ENCODE results near the gene IFIH1.

IFIH1 gene

DNA sequence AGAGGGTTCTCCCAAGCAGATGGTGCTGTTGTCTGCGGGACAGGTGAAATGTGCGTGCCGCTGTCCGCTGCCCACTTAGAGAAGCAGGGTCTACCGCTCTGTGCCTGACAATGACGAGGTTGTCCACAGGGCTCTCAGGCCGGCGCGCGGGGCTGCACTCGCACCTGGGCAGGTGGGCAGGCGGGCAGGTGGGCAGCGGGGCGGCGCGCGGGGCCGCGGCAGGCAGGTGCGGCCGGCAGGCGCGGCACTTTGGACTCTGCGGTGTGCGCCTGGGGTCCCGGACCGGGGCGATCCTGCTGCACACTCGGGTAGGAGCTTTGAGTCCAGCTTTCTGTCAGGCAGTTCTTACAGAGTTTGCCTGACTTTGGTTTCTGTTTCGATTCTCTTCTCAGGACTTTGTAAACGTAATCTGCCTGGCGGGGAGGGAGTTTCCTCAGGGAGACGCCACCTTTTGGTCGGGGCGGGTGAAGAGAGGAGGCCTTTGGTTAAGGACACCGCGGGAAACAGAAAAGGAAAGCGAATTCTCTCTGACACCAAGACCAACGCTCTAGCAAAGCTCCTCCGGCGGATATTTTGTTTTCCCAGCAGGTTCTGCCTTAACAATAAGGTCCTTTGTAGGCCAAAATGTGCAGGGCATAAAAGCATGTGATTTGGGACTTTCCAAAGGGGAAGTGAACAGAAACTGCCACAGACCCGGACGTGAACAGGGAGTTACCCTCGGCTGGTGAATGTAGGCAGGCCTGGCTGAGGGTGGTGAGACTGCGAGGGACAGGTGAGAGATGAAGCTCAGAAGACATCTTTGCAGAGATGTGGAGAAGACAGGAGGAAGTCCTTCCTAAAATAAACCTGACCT is at the start of gene IFIH1:
IFIH1 (minus strand) TSS at position 357 of the 853 bp plus-strand sequence. CDS start 377 bp downstream, outside the sequence.
- DNase-seq, result peak; percentile 93

DNA sequence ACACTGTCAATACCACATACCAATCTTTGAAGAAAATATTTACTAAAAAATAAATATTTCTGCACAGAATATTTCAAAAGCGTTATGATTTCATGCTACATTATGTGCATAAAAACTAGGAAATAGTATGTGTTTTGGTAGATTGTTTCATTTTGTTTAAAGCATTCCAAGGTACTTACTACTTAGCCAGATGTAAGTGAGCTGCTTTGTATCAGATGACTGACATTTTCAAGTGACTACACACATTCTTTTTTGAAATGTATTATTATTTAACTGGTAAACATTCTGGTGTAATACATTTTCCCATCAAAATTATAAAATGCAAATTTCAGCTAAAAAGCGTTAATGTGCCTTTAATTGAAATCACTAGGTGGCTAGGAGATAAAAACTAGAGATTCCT is 46.9 kb upstream of the IFIH1 start:
- DNase-seq, result no peak

DNA sequence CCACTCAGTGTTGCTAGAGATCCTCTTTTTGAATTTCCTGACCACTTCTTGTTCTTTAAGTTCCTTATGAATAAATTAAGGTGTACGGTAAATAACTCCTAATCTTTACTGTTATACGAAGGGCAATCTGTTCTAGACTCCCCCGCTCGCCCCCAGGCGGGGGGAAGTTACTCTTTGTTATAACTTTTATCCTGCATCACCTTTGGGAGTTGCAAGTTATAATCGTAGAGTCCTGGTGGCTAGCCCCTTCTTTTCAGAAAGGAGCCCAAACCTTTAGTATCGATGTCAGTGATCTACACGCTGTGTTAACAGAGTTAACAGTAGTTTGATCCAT is 26.1 kb upstream of the IFIH1 start:
- DNase-seq, result no peak

GRCh38 chr2:162343824-162344616 is 25.5 kb upstream of the IFIH1 start, which contains the start of gene GCA:
Gene GCA (plus strand): TSS chr2:162344132. CDS start chr2:162344249, 117 bp downstream.
- DNase-seq, result peak; percentile 96

- DNase-seq, result no peak
Observed at GRCh38 chr2:162343492-162343823, 25.0 kb upstream of the IFIH1 start.

- no peak for DNase-seq
Observed at GRCh38 chr2:162342841-162343240, 24.4 kb upstream of the IFIH1 start.

DNA sequence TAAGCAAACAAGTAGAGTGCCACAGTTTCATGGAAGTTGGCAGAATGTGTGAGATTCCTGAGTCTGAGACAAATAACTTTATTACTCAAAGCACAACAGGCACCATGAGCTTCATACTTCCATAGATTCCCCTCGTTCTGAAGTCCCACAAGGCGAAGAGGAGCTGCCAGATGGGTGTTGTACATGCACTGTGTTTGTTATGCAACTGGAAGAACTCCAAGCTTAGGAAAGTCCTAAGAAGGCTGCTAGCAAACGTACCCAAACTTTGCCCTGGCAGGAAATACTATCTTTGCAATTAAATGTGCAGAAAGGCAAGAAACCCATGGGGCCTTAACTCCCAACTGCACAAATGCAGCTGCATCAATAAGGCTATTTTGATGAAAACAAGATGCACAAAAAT is 23.8 kb upstream of the IFIH1 start:
- DNase-seq, result no peak

GRCh38 chr2:162340822-162341221 is 22.3 kb upstream of the IFIH1 start:
- no peak for DNase-seq

GRCh38 chr2:162337868-162338267 is 19.4 kb upstream of the IFIH1 start:
- no peak for DNase-seq

DNA sequence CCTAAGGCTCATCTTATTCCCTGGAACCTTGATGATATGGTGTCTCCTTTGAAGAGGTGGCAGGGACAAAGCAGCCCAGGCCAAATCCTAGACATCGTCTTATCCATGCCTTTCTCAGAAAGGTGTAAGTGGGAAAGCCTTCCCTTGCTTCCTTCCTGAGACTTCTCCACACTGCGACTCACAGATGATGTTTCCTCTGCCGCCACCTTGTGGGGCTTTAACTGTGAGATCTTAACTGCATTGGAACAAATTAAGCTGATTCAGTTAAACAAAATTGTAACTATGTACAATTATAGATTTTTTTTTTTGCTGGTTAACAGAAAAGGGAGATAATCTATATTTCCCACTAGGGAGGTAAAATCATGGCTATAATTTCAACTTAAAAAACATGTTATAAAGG is 15.5 kb upstream of the IFIH1 start:
- DNase-seq, result peak; percentile 42

DNA sequence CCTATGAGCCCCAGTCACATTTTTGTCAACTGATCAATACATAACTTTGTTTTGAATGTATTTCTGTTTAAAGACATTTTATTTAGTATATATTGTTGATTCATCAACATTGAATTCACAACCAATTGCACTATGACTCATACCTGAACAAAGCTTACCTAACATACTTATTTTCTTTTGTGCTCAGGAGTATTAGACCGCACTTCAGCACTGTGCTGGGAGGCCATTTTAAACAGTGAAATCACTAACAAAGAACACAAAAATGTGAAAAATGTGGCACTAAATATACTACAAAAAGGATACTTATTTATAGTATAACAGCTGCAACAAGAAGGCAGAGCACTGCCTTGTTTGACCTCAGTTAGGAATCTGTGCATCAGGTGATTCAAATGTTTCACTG is 12.4 kb upstream of the IFIH1 start:
- DNase-seq, result no peak

DNA sequence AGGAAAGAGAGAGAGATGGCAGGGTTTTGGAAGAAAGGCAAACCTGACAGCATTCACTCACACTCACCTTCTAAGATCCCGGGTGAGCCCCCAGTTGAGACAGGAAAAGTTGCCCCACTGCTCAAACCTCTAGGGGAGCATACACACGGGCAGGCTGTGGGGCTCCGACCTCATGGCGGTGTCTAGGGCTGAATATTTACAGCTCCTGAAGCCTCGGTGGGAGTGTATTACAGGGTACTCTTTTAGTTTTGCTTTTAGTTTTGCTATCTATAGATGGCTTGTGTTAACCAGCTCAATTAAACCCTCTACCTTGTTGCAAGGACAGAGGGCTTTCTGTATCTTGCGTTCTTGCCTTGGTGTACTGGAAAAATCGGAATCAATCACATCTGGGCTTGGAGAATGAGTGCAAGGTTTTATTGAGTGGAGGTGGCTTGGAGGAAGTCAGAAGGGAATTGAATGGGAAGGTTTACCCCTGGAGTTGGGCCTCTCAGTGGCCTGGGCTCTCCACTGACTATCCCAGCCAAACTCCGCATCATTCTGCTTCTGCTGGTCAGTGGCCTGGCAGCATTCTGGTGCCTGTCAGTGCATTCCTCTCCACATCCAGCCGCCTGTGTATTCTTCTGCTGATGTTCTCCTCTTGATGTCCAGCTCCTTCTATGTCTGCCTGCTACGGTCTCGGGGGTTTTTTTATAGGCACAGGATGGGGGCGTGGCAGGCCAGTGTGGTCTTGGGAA is 10.1 kb upstream of the IFIH1 start:
- DNase-seq, result no peak

DNA sequence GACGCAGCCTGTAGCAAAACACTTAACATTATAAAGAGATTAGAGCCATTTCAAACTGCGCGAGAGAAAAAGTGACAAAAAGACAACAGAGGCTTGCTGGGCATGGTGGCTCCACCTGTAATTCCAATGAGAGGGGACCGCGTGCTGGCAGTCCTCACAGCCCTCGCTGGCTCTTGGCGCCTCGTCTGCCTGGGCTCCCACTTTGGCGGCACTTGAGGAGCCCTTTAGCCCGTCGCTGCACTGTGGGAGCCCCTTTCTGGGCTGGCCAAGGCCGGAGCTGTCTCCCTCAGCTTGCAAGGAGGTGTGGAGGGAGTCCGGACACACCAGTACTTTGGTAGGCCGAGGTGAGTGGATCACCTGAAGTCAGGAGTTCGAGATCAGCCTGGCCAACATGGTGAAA is 9.3 kb upstream of the IFIH1 start:
- no peak for DNase-seq

DNA sequence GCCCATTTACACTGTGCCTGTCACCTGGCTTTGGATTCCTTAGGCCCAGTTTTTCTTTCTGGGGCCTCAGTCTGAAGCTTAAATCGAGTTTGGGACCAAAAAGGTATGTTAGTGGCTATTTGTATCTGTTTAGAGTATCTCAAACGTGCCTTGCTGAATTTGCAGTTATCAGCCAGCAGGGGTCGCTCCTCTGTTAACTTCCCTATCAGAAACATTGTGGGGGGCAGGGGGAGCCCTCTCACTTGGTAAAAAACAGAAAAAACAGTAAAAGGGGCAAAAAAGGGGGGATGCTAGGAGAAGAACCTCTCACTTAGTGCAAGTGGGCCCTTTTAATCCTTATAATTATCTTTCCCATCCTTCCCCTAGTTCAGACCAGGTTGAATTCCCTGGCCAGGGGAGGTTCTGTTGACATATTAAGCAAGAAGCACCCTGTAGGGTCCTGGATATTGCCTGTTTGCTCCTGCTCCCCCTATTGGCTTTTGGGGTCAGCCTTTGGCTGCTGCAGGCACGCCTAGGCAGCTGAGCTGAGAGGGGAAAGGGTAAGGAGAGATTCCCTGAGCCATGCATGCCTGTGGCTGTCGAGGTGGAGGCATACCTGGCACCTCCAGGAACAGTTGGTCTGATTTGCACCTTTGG is 8.8 kb upstream of the IFIH1 start:
- peak; percentile 50 for DNase-seq

DNA sequence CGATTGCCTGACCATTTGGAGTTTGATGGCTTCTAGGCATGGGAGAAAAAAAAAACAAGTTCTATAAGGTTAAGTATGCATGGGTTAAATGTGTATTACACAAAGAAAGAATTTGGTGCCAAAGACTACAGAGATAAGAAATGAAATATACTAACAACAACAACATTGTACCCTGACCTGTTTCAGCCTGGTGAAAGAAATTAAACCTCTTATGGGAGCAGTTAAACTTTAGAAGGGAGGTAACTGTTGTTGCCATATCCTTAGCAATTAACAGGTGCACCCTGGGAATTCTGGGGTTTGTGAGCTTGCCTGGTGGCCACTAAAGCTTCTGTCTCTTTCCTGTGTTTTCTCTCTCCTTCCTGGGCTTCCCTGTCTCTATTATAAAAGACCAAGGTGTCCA is 6.5 kb upstream of the IFIH1 start:
- DNase-seq, result no peak

- no peak for DNase-seq
Observed at GRCh38 chr2:162320864-162321517, 2.5 kb upstream of the IFIH1 start.

- DNase-seq, result peak; percentile 56
Observed at GRCh38 chr2:162317861-162318327, 590 bp downstream of the IFIH1 start.

DNA sequence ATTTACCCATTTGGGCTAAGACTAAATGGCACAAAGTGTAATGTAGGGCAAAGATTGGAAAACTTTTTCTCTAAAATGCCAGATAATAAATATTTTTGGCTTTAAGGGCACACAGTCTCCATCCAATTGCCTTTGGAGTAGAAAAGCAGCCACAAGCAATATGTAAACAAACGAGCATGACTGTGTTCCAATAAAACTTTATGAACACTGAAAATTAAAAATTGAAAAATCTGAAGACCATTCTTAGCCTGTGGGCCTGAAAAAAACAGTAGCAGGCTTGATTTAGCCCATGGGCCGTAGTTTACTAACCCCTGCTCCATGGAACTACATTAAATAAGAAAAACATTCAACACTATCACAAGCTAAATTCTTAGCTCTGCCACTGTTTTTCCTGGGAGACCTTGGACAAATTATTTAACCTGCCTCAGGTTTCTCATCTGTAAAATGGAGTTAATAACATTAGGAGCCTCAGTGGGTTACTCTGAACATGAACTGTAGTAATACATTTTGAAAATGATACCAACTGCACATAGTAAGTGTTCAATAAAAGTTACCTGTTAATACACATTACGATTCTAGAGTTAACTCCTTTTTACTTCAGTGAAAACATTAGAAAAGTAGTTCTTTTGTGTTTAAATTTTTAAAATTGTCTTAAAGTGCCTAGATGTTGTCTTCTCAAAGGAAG is 1.3 kb downstream of the IFIH1 start:
- peak; percentile 23 for DNase-seq

DNA sequence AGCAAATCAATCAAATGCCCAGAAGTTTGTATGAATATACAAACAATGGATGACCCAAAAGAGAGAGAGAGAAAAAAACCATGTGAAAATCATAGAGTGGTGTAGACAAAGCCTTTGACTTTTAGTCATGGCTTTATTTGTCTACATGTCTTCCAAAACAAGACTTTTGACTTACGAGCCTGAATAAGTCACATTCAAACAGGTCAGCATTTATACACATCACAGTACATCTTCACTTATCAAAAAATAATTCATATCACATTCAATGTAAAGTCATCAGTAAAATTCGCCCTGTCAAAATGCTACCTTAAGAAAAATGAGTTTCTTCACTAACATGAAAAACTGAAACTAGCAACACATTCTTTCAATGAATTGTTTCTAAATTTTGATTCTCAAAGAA is 1.9 kb downstream of the IFIH1 start:
- no peak for DNase-seq

GRCh38 chr2:162315938-162316337 is 2.5 kb downstream of the IFIH1 start:
- peak; percentile 38 for DNase-seq

GRCh38 chr2:162312853-162313252 is 5.6 kb downstream of the IFIH1 start:
- DNase-seq, result no peak
